Activated naive CD8-positive, alpha-beta T cell treated with anti-CD3 and anti-CD28 coated beads, Interleukin-2, amount 10 ng/mL, durations not matched to agents 7 days and 5 days (primary cell): ENCODE measurements around the gene NDFIP2. TPM values are rescaled to one million over a fixed set of nuclear protein-coding genes. Genes with fewer than 3 reads are reported as not detected.

Experiments used
- ATAC-seq: fragments of 150-1000 bp; cut with Tn5 transposase; one replicate; pipeline ENCODE4 v1.10.0; 2021; ENCODE audit warnings: low read depth, moderate library complexity
- POLR2A ChIA-PET: fragments of 350-600 bp; sonication (Branson Sonifier 250); formaldehyde crosslinking; loops from one replicate; lab custom pipeline; 2021; ENCODE audit warnings: antibody characterized with exemption; lab: Charles Lee
- DNase-seq: peaks from one replicate; pipeline ENCODE4 v3.0.0; 2021
- H3K27ac Mint-ChIP-seq: one replicate; pipeline ENCODE4 v1.8.0; 2022; ENCODE audit warnings: mild to moderate bottlenecking, mixed read lengths
- H3K27me3 Mint-ChIP-seq: one replicate; pipeline ENCODE4 v1.8.0; 2022; ENCODE audit warnings: mild to moderate bottlenecking, moderate library complexity, mixed read lengths
- H3K36me3 Mint-ChIP-seq: one replicate; pipeline ENCODE4 v1.8.0; 2021; ENCODE audit warnings: mild to moderate bottlenecking, mixed read lengths
- H3K4me1 Mint-ChIP-seq: one replicate; pipeline ENCODE4 v1.8.0; 2021; ENCODE audit warnings: mixed read lengths
- H3K4me3 Mint-ChIP-seq: one replicate; pipeline ENCODE4 v1.8.0; 2022; ENCODE audit warnings: mild to moderate bottlenecking, moderate library complexity, mixed read lengths
- H3K9me3 Mint-ChIP-seq: one replicate; pipeline ENCODE4 v1.8.0; 2021; ENCODE audit warnings: mixed read lengths
- total RNA-seq, 2 experiments: library from RNA; stranded (reverse); gene quantifications; one replicate each; pipeline ENCODE4 v1.2.3, GENCODE V29; 2021

Gene NDFIP2
- 1 to 10 TPM; 6.7 to 9.8 TPM for total RNA-seq

GRCh38 chr13:79480954-79481684, at the start of gene NDFIP2:
Gene NDFIP2, plus strand, starts transcription at chr13:79481155. Its CDS starts 49 bp downstream, at chr13:79481204.
- Mint-ChIP-seq H3K27me3 (peaks cover 35% of the 10 kb centered on the region), H3K9me3 (no peaks in the 10 kb centered on the region), H3K4me3 (peak within 1 kb of the TSS; percentile 97), H3K27ac (peak within 1 kb of the TSS; percentile 79), H3K4me1 (peaks cover 40% of the 10 kb centered on the region), H3K36me3 (peaks cover 5% of the 10 kb centered on the region)
- POLR2A ChIA-PET: interaction anchor here (0.5 to 1.8 kb wide), 8 partner anchors 10 to 162 kb away, joined by 3 to 14 read pairs (median 3); no protein-coding TSS in a partner anchor
- ATAC-seq (peak; percentile 84), DNase-seq (peak; percentile 92)

GRCh38 chr13:79432086-79432485, 48.9 kb upstream of the NDFIP2 start:
- ATAC-seq (no peak), DNase-seq (no peak)
- Mint-ChIP-seq H3K4me1 (peaks cover 4% of the 10 kb centered on the region), H3K9me3 (peaks cover 2% of the 10 kb centered on the region), H3K27me3 (peaks cover 2% of the 10 kb centered on the region), H3K36me3 (no peaks in the 10 kb centered on the region), H3K27ac (no peak overlapping the region), H3K4me3 (no peak overlapping the region)
- POLR2A ChIA-PET: no interaction called here

GRCh38 chr13:79432992-79433391, 48.0 kb upstream of the NDFIP2 start:
- H3K27me3 Mint-ChIP-seq: peaks cover 2% of the 10 kb centered on the region
- H3K36me3 Mint-ChIP-seq: no peaks in the 10 kb centered on the region
- H3K9me3 Mint-ChIP-seq: peaks cover 2% of the 10 kb centered on the region
- DNase-seq (no peak), ATAC-seq (no peak)
- no peak overlapping the region for H3K27ac Mint-ChIP-seq
- no peak overlapping the region for H3K4me3 Mint-ChIP-seq
- H3K4me1 Mint-ChIP-seq: peaks cover 2% of the 10 kb centered on the region
- POLR2A ChIA-PET: no interaction called here

- Mint-ChIP-seq H3K27me3 (peaks cover 2% of the 10 kb centered on the region), H3K4me3 (no peak overlapping the region), H3K36me3 (no peaks in the 10 kb centered on the region), H3K27ac (no peak overlapping the region), H3K4me1 (peaks cover 1% of the 10 kb centered on the region), H3K9me3 (no peaks in the 10 kb centered on the region)
- ATAC-seq (no peak), DNase-seq (no peak)
- POLR2A ChIA-PET: no interaction called here
Measured at GRCh38 chr13:79434556-79434955, 46.4 kb upstream of the NDFIP2 start.

- peaks cover 2% of the 10 kb centered on the region for H3K27me3 Mint-ChIP-seq
- ATAC-seq (no peak), DNase-seq (no peak)
- no peaks in the 10 kb centered on the region for H3K36me3 Mint-ChIP-seq
- H3K4me1 Mint-ChIP-seq: peaks cover 1% of the 10 kb centered on the region
- POLR2A ChIA-PET: no interaction called here
- no peak overlapping the region for H3K27ac Mint-ChIP-seq
- H3K9me3 Mint-ChIP-seq: no peaks in the 10 kb centered on the region
- H3K4me3 Mint-ChIP-seq: no peak overlapping the region
Measured at GRCh38 chr13:79435561-79435990, 45.4 kb upstream of the NDFIP2 start.

- Mint-ChIP-seq H3K4me3 (no peak overlapping the region), H3K27ac (no peak overlapping the region), H3K4me1 (peaks cover 1% of the 10 kb centered on the region), H3K9me3 (no peaks in the 10 kb centered on the region), H3K27me3 (peaks cover 2% of the 10 kb centered on the region), H3K36me3 (no peaks in the 10 kb centered on the region)
- no peak for ATAC-seq
- POLR2A ChIA-PET: no interaction called here
- DNase-seq: no peak
Measured at GRCh38 chr13:79439275-79439674, 41.7 kb upstream of the NDFIP2 start.

- Mint-ChIP-seq H3K27me3 (peaks cover 2% of the 10 kb centered on the region), H3K4me3 (no peak overlapping the region)
Measured at GRCh38 chr13:79440958-79441528, 39.9 kb upstream of the NDFIP2 start.

GRCh38 chr13:79442221-79442620, 38.7 kb upstream of the NDFIP2 start:
- H3K27me3 Mint-ChIP-seq: peaks cover 2% of the 10 kb centered on the region

More at GRCh38 chr13:79440958-79441528, 39.9 kb upstream of the NDFIP2 start:
- Mint-ChIP-seq H3K4me1 (no peaks in the 10 kb centered on the region), H3K27ac (no peak overlapping the region), H3K36me3 (no peaks in the 10 kb centered on the region), H3K9me3 (no peaks in the 10 kb centered on the region)
- POLR2A ChIA-PET: no interaction called here
- no peak for ATAC-seq
- DNase-seq: no peak

GRCh38 chr13:79442706-79443105, 38.2 kb upstream of the NDFIP2 start:
- no peak for ATAC-seq
- no peaks in the 10 kb centered on the region for H3K36me3 Mint-ChIP-seq

More at GRCh38 chr13:79442221-79442620, 38.7 kb upstream of the NDFIP2 start:
- Mint-ChIP-seq H3K9me3 (no peaks in the 10 kb centered on the region), H3K27ac (no peak overlapping the region), H3K4me1 (peaks cover 5% of the 10 kb centered on the region), H3K4me3 (no peak overlapping the region), H3K36me3 (no peaks in the 10 kb centered on the region)
- ATAC-seq (no peak), DNase-seq (no peak)
- POLR2A ChIA-PET: no interaction called here

GRCh38 chr13:79445968-79446645, 34.8 kb upstream of the NDFIP2 start:
- DNase-seq: no peak
- peaks cover 4% of the 10 kb centered on the region for H3K27me3 Mint-ChIP-seq
- H3K9me3 Mint-ChIP-seq: peaks cover 2% of the 10 kb centered on the region
- POLR2A ChIA-PET: no interaction called here
- peaks cover 29% of the 10 kb centered on the region for H3K4me1 Mint-ChIP-seq
- no peak for ATAC-seq
- H3K36me3 Mint-ChIP-seq: peaks cover 2% of the 10 kb centered on the region
- no peak overlapping the region for H3K27ac Mint-ChIP-seq
- no peak overlapping the region for H3K4me3 Mint-ChIP-seq

More at GRCh38 chr13:79442706-79443105, 38.2 kb upstream of the NDFIP2 start:
- peaks cover 4% of the 10 kb centered on the region for H3K27me3 Mint-ChIP-seq
- H3K9me3 Mint-ChIP-seq: no peaks in the 10 kb centered on the region
- no peak overlapping the region for H3K4me3 Mint-ChIP-seq
- H3K4me1 Mint-ChIP-seq: peaks cover 8% of the 10 kb centered on the region
- POLR2A ChIA-PET: interaction anchor here (0.7 kb wide), 1 partner anchor 97 kb away, joined by 3 read pairs; no protein-coding TSS in a partner anchor
- DNase-seq: no peak
- no peak overlapping the region for H3K27ac Mint-ChIP-seq

GRCh38 chr13:79447141-79447540, 33.8 kb upstream of the NDFIP2 start:
- POLR2A ChIA-PET: no interaction called here
- Mint-ChIP-seq H3K27ac (no peak overlapping the region), H3K36me3 (peaks cover 2% of the 10 kb centered on the region), H3K4me3 (no peak overlapping the region), H3K27me3 (peaks cover 4% of the 10 kb centered on the region), H3K9me3 (peaks cover 2% of the 10 kb centered on the region), H3K4me1 (peaks cover 39% of the 10 kb centered on the region)
- ATAC-seq: no peak
- DNase-seq: no peak

GRCh38 chr13:79447741-79448140, 33.2 kb upstream of the NDFIP2 start:
- H3K4me3 Mint-ChIP-seq: no peak overlapping the region
- peaks cover 43% of the 10 kb centered on the region for H3K4me1 Mint-ChIP-seq
- no peak for ATAC-seq
- H3K9me3 Mint-ChIP-seq: peaks cover 2% of the 10 kb centered on the region
- POLR2A ChIA-PET: no interaction called here
- H3K27ac Mint-ChIP-seq: no peak overlapping the region
- peaks cover 7% of the 10 kb centered on the region for H3K27me3 Mint-ChIP-seq
- H3K36me3 Mint-ChIP-seq: peaks cover 2% of the 10 kb centered on the region
- DNase-seq: no peak

- ATAC-seq (no peak), DNase-seq (no peak)
- Mint-ChIP-seq H3K4me1 (peaks cover 45% of the 10 kb centered on the region), H3K27me3 (peaks cover 7% of the 10 kb centered on the region), H3K9me3 (peaks cover 2% of the 10 kb centered on the region), H3K36me3 (peaks cover 2% of the 10 kb centered on the region), H3K4me3 (peak overlapping the region; percentile 23), H3K27ac (no peak overlapping the region)
- POLR2A ChIA-PET: no interaction called here
Measured at GRCh38 chr13:79448413-79448812, 32.5 kb upstream of the NDFIP2 start.
